Stimulated activated CD4-positive, alpha-beta T cell treated with anti-CD3 and anti-CD28 coated beads, Interleukin-2, amount 100 ng/mL, for 24 hours (primary cell): ENCODE measurements around the gene TMEM14A.
"Not testable (repeated sequence)": the region's sequence is repeated elsewhere in the genome, so short reads cannot be mapped to it uniquely, and the experiment has no call there.

ENCODE experiments used
- DNase-seq, 2 donors: peaks; one replicate each; pipeline ENCODE4 v3.0.0-alpha.2; 2020

TMEM14A gene, protein sequence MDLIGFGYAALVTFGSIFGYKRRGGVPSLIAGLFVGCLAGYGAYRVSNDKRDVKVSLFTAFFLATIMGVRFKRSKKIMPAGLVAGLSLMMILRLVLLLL

GRCh38 chr6:52670502-52671409 is at the start of gene TMEM14A:
TMEM14A (plus strand) TSS chr6:52671113; CDS start chr6:52677103, 5,990 bp downstream.
- peak; percentile 93 to 95 for DNase-seq

DNA sequence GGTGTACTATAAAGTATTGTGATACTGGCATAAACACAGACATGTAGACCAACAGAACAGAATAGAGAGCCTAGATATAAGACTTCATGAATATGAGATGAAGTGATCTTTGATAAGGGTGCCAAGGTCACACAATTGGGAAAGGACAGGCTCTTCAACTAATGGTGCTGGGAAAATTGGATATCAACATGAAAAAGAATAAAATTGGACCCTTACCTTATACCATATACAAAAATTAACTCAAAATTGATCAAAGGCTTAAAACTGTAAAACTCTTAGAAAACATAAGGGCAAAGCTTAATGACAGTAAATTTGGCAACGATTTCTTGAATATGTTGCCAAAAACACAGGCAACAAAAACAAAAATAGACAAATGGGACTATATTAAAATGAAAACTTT is 49.3 kb upstream of the TMEM14A start:
- no peak for DNase-seq

DNA sequence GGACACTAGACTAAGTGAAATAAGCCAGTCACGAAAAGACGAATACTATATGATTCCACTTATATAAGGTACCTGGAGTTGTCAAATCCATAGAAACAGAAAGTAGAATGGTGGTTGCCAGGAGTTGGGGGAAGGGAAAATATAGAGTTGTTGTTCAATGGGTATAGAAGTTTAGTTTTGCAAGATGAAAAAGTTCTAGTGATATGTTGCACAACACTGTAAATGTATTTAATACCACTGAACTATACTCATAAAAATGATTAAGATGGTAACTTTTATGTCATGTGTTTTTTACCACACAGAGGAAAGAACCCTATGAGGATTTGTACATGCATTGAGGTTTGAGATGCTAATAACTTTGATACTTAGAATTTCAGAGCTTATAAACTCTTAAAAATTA is 48.1 kb upstream of the TMEM14A start:
- DNase-seq = no peak

- no peak for DNase-seq
These were observed 38.9 kb upstream of the TMEM14A start for GRCh38 chr6:52632011-52632410.

DNA sequence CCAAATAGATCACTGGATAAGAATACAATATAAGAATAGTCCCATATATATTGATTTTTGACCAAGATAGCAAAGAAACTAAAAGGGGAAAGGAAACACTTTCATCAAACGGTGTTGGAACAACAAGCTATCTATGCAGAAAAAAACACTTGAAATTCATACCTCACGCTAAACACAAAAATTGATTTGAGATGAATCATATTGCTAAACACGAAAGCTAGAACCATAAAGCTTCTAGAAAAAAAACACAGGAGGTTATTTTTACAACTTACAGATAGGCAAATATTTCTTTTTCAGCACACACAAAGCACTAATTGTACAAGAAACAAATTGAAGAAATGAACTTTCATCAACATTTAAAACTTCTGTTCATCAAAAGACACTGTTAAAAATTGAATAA is 36.7 kb upstream of the TMEM14A start:
- DNase-seq = no peak

DNA sequence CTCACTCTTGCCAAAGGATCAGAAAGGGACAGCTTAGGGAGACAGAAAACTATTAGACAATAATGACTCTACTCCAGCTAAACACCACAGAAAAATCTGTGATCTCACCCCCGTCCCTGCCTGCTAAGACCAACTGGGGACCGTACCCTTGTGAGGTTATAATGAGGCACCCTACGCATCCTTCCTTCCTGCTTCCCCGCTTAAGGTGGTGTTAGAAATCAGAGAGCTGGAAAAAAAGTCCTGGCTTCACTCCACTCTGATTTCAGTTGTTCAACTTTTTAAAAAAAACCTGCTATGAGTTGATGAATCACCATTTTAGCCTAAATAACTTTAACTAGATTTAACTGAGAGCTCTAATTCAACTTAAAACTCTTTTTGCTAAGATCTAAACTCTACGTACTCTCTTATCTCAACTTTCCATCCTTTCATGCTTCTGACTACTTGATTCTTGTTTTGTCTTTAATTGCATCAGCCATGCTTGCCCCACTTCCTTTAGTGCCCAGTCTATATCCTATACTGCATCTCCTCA is 35.8 kb upstream of the TMEM14A start:
- peak in 1 of 2 donors; percentile 12 for DNase-seq

DNA sequence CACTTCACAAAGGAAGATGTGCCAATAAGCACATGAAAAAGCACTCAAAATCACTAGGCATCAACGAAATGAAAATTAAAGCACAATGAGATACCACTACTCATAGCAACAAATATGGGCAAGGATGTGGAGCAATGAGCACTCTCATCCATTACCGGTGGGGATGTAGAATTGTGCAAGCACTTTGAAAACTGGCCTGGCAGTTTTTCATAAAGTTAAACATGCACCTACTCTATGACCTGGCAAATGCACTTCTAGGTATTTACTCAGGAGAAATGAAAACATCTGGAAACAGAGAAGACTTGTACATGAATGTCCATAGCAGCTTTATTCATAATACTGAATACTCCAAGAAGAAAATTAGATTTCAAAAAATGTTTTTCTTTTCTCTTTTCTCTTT is 34.1 kb upstream of the TMEM14A start:
- no peak for DNase-seq

GRCh38 chr6:52639493-52639892 is 31.4 kb upstream of the TMEM14A start:
- no peak for DNase-seq

DNA sequence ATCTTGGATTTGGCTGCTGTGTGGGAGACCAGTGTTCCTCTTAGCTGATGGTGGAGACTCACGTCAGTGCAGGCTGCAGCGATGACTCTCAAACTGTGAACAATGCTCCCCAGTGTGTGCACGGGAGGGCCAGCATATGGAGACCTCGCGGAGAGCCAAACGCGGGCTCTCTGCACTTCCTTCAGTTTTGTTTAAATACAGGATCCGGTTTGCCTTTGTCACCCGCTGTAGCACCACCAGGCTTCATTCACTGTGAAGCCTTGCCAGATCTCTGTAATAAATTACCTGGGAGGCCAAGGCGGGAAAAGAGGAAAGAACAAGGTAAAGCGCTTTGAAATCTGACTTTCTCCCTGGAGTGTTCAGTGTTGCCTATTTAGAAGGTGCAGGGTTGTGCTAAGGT is 30.7 kb upstream of the TMEM14A start:
- DNase-seq = no peak

DNA sequence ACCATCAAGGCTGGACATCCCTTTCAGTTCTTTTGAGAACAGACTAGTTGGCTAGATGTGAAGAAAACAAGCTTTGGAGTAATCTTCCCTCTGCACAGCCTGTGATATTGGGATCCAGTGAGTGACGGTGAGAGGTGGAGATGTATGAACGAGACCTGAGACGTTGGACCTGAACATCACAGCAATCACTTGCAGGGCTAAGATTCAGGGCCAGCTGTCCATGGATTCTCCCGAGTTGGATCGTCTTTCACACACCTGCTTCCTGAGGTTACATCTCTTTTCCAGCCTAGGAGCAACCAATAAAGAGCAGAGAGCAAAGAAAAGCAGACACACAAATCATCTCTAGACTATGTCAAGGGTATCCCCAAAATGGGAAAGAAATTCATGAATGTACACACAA is 30.0 kb upstream of the TMEM14A start:
- no peak for DNase-seq

DNA sequence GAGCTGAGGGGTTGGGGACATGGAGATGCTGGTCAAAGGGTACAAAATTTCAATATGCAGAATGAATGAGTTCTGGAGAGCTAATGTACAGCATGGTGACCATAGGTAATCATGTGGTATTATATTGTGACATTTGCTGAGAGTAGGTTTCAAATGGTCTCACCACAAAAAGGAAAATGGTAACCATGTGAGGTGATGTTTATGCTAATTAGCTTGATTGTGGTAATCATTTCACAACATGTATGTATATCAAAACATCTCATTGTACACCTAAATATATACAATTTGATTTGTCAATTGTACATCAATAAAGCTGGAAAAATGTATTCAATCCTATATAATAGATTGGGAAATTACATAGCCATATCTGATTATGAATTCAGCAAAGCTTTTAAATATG is 29.5 kb upstream of the TMEM14A start:
- no peak for DNase-seq

- no peak for DNase-seq
These were observed 29.1 kb upstream of the TMEM14A start for GRCh38 chr6:52641826-52642225.

DNA sequence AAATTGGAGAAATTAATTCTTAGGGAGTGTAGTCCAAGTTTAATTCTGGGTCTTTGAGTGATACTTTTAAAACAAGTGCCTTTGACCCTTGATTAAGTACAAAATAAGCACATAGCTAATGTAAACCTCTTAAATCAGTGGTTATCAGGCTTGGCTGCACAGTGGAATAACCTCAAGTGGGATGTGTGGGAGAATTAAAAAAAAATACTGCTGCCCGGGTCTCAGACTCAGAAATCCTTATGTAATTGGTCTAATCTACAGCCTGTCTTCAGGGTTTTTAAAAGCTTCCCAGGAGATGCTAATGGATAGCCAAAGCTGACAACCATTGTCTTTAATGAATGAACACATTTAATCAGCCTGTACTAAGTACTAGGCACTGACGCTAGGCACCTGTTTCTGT is 28.5 kb upstream of the TMEM14A start:
- DNase-seq = no peak

- DNase-seq = no peak
These were observed 27.8 kb upstream of the TMEM14A start for GRCh38 chr6:52643158-52643557.

GRCh38 chr6:52644253-52644652 is 26.7 kb upstream of the TMEM14A start:
- DNase-seq = no peak

DNA sequence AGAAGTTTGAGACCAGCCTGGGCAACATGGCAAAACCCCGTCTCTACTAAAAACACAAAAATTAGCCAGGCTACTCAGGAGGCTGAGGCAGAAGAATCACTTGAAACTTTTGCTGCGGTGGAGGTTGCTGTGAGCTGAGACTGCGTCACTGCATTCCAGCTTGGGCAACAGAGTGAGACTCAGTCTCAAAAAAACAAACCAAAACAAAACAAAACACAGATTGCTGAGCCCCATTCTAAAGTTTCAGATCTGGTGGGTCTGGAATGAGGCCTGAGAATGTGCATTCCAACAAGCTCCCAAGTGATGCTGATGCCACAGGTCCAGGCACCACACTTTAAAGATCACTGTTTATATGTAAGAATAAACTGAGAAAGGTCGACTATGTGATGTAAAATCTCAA is 24.9 kb upstream of the TMEM14A start:
- DNase-seq = no peak

DNA sequence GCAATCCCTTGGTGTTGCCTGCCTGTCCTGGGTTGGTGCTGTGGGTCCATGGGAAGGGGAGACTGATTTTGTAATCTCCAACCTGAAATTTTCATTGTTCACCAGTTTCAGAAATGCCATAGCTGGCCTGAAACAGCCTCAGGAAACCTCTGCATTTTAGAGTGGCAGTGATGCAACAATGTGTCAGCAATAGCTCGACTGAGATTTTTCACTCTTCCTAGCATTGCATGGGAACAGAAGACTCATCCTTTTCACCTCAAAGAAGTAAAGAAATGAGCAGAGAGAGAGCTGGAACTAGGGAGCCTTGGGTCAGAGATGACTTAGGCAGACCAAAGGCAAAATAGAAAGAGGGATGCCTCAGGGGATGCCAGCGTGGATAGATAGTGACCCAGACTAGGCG is 23.7 kb upstream of the TMEM14A start:
- no peak for DNase-seq

DNA sequence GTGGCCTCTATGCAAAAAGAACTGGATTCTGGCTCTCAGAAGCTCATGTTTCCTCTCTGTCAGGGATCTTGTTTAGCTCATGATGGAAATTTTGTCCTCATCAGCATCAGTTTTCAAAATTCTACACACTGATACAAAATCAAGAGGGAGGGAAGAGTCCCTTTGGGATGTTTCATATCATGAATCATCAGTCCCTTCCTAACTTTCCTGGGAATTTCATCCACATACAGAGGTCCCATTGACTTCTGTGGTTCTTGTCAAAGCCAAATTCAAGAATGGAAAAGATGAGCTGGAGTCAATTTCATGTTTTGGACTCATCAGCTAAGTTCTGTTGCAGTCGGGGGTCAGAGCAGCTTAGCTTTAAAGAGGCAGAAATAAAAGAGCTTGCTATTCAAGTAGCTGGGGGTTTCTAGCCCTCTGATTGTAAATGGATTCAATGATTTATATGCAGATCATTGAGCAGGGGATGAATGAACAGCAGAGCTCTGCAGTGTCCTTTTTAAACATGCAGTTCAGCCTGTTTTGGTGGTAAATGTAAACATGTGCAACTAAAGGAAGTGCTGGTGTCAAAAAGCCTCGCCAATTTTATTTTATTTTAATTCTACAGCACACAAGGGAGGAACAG is 21.3 kb upstream of the TMEM14A start:
- no peak for DNase-seq

DNA sequence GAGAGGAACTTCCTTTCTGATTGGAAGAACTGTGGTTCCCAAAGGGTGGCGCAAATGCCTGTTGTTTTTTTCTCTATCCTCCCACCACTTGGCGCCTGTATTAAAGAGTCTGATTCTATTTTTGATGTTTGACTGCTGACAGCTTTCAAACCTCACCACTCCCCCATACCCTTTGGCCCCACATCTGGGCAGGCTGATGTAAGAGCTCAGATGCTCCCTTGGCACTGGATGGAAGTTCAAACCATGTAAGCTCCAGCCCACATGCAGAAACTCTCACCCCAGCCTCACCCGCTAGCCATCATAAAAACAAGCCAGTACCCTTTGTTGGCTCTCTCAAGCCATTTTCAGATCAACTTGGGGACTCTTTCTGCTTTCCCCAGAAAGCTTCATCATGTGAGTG is 20.0 kb upstream of the TMEM14A start:
- DNase-seq = no peak

DNA sequence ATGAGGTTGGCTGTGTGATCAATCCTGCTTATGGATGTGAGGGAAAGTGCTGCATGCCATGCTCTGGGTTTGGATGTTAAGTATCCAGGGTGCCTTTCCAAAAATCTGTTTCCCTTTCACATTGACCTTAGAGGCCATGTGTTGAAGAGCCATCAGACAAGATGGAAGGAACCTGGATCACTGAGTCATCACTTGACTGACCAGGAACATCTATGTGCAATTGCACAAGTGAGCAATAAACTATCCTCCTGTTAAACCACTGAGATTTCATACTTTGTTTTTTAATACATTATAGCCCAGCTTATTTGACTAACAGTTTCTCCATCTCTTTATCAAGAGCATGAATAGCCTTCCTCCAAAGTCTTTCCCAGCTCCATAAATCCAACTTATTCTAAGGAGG is 17.8 kb upstream of the TMEM14A start:
- DNase-seq = no peak

DNA sequence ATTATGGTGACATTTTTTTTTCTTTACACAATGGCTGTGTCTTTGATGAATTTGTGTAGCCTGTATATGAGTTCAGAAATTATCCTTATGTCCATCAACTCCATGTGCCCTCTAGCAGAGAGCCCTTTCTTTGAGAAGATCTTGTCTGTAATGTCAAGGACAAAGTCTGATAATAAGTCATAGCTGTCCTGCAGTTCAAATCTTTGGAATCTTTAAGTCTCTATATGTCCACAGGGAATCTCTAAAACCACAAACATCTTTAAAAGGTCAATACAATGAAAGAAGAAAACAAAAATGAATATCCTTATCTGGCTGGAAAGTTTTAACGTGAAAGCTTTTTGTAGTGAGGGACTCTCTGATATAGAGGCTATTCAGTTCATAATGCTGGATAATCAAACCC is 16.9 kb upstream of the TMEM14A start:
- no peak for DNase-seq

DNA sequence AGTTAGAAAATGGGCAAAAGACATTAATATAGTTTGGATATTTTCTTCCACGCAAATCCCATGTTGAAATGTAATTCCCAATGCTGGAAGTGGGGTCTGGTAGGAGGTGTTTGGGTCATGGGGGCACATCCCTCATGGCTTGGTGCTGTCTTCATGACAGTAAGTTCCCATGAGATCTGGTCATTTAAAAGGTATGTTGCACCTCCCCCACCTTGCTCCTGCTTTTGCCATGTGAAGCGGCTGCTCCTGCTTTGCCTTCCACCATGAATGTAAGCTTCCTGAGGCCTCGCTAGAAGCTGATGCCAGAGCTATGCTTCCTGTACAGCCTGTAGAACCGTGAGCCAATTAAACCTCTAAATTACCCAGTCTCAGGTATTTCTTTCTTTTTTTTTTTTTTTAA is 16.3 kb upstream of the TMEM14A start:
- DNase-seq = no peak

- not testable (repeated sequence) for DNase-seq
These were observed 15.0 kb upstream of the TMEM14A start for GRCh38 chr6:52655941-52656340.

DNA sequence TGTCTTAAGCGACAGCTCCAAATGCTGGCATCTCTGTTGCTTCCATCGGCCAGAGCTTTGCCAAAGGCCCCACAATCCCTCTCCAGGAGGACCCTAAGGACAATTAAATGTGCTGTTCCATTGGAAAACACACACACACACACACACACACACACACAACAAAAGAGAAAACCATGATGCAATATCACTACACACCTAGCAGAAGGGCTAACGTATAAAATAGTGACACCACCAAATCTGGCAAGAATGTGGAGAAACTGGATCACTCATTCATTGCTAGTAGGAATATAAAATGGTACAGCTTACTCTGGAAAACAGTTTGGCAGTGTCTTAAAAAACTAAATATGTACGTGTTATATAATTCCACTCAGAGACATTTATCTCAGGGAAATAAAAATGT is 13.0 kb upstream of the TMEM14A start:
- no peak for DNase-seq
